Measurements from ENCODE around the gene SLC7A4.

SLC7A4 gene

GRCh38 chr22:21022507-21022906, 9.9 kb downstream of the SLC7A4 start:
- H3K4me3 ChIP-seq (ENCODE audit: low read depth, low read length) = no peak overlapping the region
- in situ Hi-C loops (cut with HindIII; ENCODE audit: low sequenced_read_pairs) = no loop called here
- DNase-seq (ENCODE audit: low read depth, low spot score) = no peak
- no peak for TF ChIP-seq CTCF (IDR thresholded peaks at IDR 0.05; ENCODE audit: low read depth, low read length)

- TF ChIP-seq CTCF (IDR thresholded peaks at IDR 0.05; ENCODE audit: low read depth, low read length) = peak; percentile 47
- H3K4me3 ChIP-seq (ENCODE audit: low read depth, low read length) = no peak overlapping the region
- DNase-seq (ENCODE audit: low read depth, low spot score) = no peak
- in situ Hi-C loops (cut with HindIII; ENCODE audit: low sequenced_read_pairs) = no loop called here
Measured at GRCh38 chr22:21020802-21021429, 11.4 kb downstream of the SLC7A4 start.

- DNase-seq (ENCODE audit: low read depth, low spot score) = no peak
- in situ Hi-C loops (cut with HindIII; ENCODE audit: low sequenced_read_pairs) = no loop called here
- no peak overlapping the region for H3K4me3 ChIP-seq (ENCODE audit: low read depth, low read length)
- TF ChIP-seq CTCF (IDR thresholded peaks at IDR 0.05; ENCODE audit: low read depth, low read length) = no peak
Measured at GRCh38 chr22:21018314-21018713, 14.0 kb downstream of the SLC7A4 start.

- DNase-seq (ENCODE audit: low read depth, low spot score) = no peak
- in situ Hi-C loops (cut with HindIII; ENCODE audit: low sequenced_read_pairs) = no loop called here
- no peak overlapping the region for H3K4me3 ChIP-seq (ENCODE audit: low read depth, low read length)
- no peak for TF ChIP-seq CTCF (IDR thresholded peaks at IDR 0.05; ENCODE audit: low read depth, low read length)
Measured at GRCh38 chr22:21016644-21017420, 15.5 kb downstream of the SLC7A4 start.

- DNase-seq (ENCODE audit: low read depth, low spot score) = no peak
- in situ Hi-C loops (cut with HindIII; ENCODE audit: low sequenced_read_pairs) = no loop called here
- H3K4me3 ChIP-seq (ENCODE audit: low read depth, low read length) = peak overlapping the region; percentile 26
- no peak for TF ChIP-seq CTCF (IDR thresholded peaks at IDR 0.05; ENCODE audit: low read depth, low read length)
Measured at GRCh38 chr22:21015466-21016006, 16.8 kb downstream of the SLC7A4 start.

- DNase-seq (ENCODE audit: low read depth, low spot score) = peak; percentile 37
- in situ Hi-C loops (cut with HindIII; ENCODE audit: low sequenced_read_pairs) = no loop called here
Measured at GRCh38 chr22:21014726-21015465, 17.5 kb downstream of the SLC7A4 start, which contains the start of gene P2RX6. TSS of gene P2RX6 (plus strand) at chr22:21015165. CDS start at chr22:21015175, 10 bp downstream.

More at GRCh38 chr22:21014726-21015465, 17.5 kb downstream of the SLC7A4 start, which contains the start of gene P2RX6:
- no peak for TF ChIP-seq CTCF (IDR thresholded peaks at IDR 0.05; ENCODE audit: low read depth, low read length)
- peak within 1 kb of the TSS; percentile 55 for H3K4me3 ChIP-seq (ENCODE audit: low read depth, low read length)

Data from astrocyte of the spinal cord (primary cell).